Panc1 (cell line): ENCODE measurements around the gene TMEM132C. TPM values are rescaled to one million over a fixed set of nuclear protein-coding genes. Genes with fewer than 3 reads are reported as not detected.

ENCODE experiments used
- ATAC-seq: fragments of 200-7000 bp; cut with Tn5 transposase; 2 replicates; pipeline ENCODE4 v1.9.1; 2020; ENCODE audit warnings: mild to moderate bottlenecking, moderate library complexity
- BruUV-seq: library from RNA; stranded (reverse); fragments of 400-500 nt; replicated peaks from 2 replicates; lab custom pipeline; 2021; lab: Mats Ljungman, UMichigan
- CTCF ChIA-PET: fragments of 300-600 bp; sonication (Branson Sonifier 250); formaldehyde crosslinking; loops from one replicate; lab custom pipeline; 2022; ENCODE audit warnings: antibody characterized with exemption; lab: Charles Lee
- POLR2A ChIA-PET: fragments of 300-600 bp; sonication (Branson Sonifier 250); formaldehyde crosslinking; loops from one replicate; lab custom pipeline; 2022; ENCODE audit warnings: antibody characterized with exemption; lab: Charles Lee
- DNase-seq: peaks from one replicate; pipeline ENCODE4 v3.0.0-alpha.2; 2010; ENCODE audit warnings: low read depth, low spot score
- H3K27ac ChIP-seq: 2 replicates; pipeline ENCODE4 v1.5.1; 2011; ENCODE audit warnings: mild to moderate bottlenecking, low read length, inconsistent platforms
- H3K27me3 ChIP-seq: fragments of 200-500 bp; sonication (Bioruptor generic); 2 replicates; pipeline ENCODE4 v1.6.0; 2014; ENCODE audit warnings: low read length, inconsistent platforms; ENCODE audit not compliant: control insufficient read depth, insufficient read depth
- H3K36me3 ChIP-seq: fragments of 200-500 bp; sonication (Bioruptor generic); 2 replicates; pipeline ENCODE4 v1.5.1; 2014; ENCODE audit warnings: inconsistent platforms, mild to moderate bottlenecking, low read length, moderate library complexity; ENCODE audit not compliant: control insufficient read depth, insufficient read depth
- H3K4me1 ChIP-seq: 2 replicates; pipeline ENCODE4 v1.5.1; 2011; ENCODE audit warnings: inconsistent platforms, mild to moderate bottlenecking, low read length, moderate library complexity; ENCODE audit not compliant: control insufficient read depth, insufficient read depth
- H3K4me3 ChIP-seq, 2 experiments: 2 replicates each; pipeline ENCODE4 v1.5.1; 2011 to 2012; ENCODE audit warnings: low read depth in 2 of 2, low read length in 2 of 2, mild to moderate bottlenecking in 2 of 2, inconsistent platforms in 1 of 2, moderate library complexity in 1 of 2
- H3K9me3 ChIP-seq: fragments of 200-500 bp; sonication (Bioruptor generic); 2 replicates; pipeline ENCODE4 v1.5.1; 2014; ENCODE audit warnings: low read depth, mild to moderate bottlenecking, inconsistent platforms, low read length, moderate library complexity; ENCODE audit not compliant: control insufficient read depth, insufficient read depth
- POLR2AphosphoS5 ChIP-seq: IDR thresholded peaks from 2 replicates; pipeline ENCODE4 v1.6.1; 2012; ENCODE audit warnings: mild to moderate bottlenecking, low read depth, low read length, moderate library complexity
- REST ChIP-seq, 2 experiments: IDR thresholded peaks; 2 replicates each; pipeline ENCODE4 v1.6.1; 2011 to 2012; ENCODE audit warnings: low read depth in 2 of 2, control low read depth in 1 of 2, low read length in 1 of 2, mild to moderate bottlenecking in 1 of 2, moderate library complexity in 1 of 2; ENCODE audit not compliant: insufficient read depth in 1 of 2
- SIN3A ChIP-seq: IDR thresholded peaks from 2 replicates; pipeline ENCODE4 v1.6.1; 2012; ENCODE audit warnings: low read depth, mild to moderate bottlenecking, low read length, moderate library complexity, borderline replicate concordance; ENCODE audit not compliant: insufficient read depth
- TCF7L2 ChIP-seq: IDR thresholded peaks from 2 replicates; pipeline ENCODE4 v1.6.1; 2011; ENCODE audit warnings: mild to moderate bottlenecking, low read depth, low read length, inconsistent platforms
- in situ Hi-C: cut with HindIII; loops from 2 replicates; pipeline ENCODE4 v1.10.0; 2016; ENCODE audit warnings: low sequenced_read_pairs, low pct_unique_long_range_greater_than_20kb
- intact Hi-C: fragments of 100-400 bp; cut with micrococcal nuclease; formaldehyde crosslinking; loops from one replicate; pipeline ENCODE4 v1.10.0; 2022; ENCODE audit not compliant: unreplicated experiment
- total RNA-seq: library from RNA; stranded (reverse); gene quantifications from one replicate; pipeline ENCODE4 v1.2.1, GENCODE V29; 2021; ENCODE audit not compliant: unreplicated experiment
- TF ChIP-seq, protein P1 (sequence below): fragments of 450-650 bp; IDR thresholded peaks from 2 replicates; pipeline ENCODE4 v1.5.1; 2017; ENCODE audit warnings: mild to moderate bottlenecking

TMEM132C gene
- total RNA-seq, 1 experiment from 2014 or later: not detected

- no TSS peak for BruUV-seq
- DNase-seq: no peak
Measured at GRCh38 chr12:128518644-128519043, 251.7 kb downstream of the TMEM132C start.

GRCh38 chr12:128519426-128519825, 252.5 kb downstream of the TMEM132C start:
- Histone ChIP-seq H3K27me3 (no peaks in the 10 kb centered on the region; the same call in 1 of the 2 replicates), H3K4me1 (no peaks in the 10 kb centered on the region), H3K27ac (no peak overlapping the region), H3K4me3 (no peak overlapping the region), H3K9me3 (no peaks in the 10 kb centered on the region), H3K36me3 (no peaks in the 10 kb centered on the region)
- DNase-seq: no peak
- intact Hi-C loops (no loop called here), in situ Hi-C loops (no loop called here)
- no TSS peak for BruUV-seq
- no peak for ATAC-seq
- ChIA-PET POLR2A (no interaction called here), CTCF (no interaction called here)
- TF ChIP-seq POLR2AphosphoS5 (no peak), REST (IDR thresholded peaks at IDR 0.05; ENCODE audit: insufficient read depth in 1 of 2, low read depth in 2 of 2, low read length in 1 of 2) (no peak), TCF7L2 (no peak)

More at GRCh38 chr12:128518644-128519043, 251.7 kb downstream of the TMEM132C start:
- Histone ChIP-seq H3K27me3 (no peaks in the 10 kb centered on the region; the same call in 1 of the 2 replicates), H3K4me3 (no peak overlapping the region), H3K36me3 (no peaks in the 10 kb centered on the region), H3K9me3 (no peaks in the 10 kb centered on the region), H3K27ac (no peak overlapping the region), H3K4me1 (no peaks in the 10 kb centered on the region)
- ChIA-PET CTCF (no interaction called here), POLR2A (no interaction called here)
- ATAC-seq: no peak
- no peak for TF ChIP-seq SIN3A
- TF ChIP-seq POLR2AphosphoS5: no peak
- intact Hi-C loops: no loop called here
- in situ Hi-C loops: no loop called here

DNA sequence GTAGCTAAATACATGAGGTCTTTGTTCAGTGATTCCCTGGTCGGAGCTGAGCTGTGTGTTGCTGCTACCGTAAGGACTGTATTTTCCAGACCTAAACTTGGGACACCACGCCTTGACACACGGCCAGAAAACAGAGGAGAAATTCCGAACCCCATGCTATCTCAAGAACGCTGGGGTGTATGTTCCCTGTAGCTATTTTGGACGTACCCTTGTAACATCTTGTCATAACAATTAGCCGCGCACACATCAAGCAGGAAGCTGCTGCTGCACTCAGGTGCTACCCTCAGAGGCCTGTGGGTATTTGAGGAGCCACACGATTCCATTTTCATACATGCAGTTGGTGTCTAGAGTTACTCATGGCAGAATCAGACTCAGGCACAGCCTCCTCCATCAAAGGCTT, 255.0 kb downstream of the TMEM132C start:
- ATAC-seq (no peak), DNase-seq (no peak)
- no peak overlapping the region for H3K27ac ChIP-seq
- intact Hi-C loops: no loop called here
- H3K4me1 ChIP-seq: no peaks in the 10 kb centered on the region
- POLR2A ChIA-PET: no interaction called here
- in situ Hi-C loops: no loop called here
- H3K36me3 ChIP-seq: no peaks in the 10 kb centered on the region
- no peaks in the 10 kb centered on the region for H3K9me3 ChIP-seq
- no peaks in the 10 kb centered on the region for H3K27me3 ChIP-seq
- no TSS peak for BruUV-seq
- CTCF ChIA-PET: no interaction called here
- H3K4me3 ChIP-seq: no peak overlapping the region
- TF ChIP-seq POLR2AphosphoS5: no peak
- TF ChIP-seq, protein P1, sequence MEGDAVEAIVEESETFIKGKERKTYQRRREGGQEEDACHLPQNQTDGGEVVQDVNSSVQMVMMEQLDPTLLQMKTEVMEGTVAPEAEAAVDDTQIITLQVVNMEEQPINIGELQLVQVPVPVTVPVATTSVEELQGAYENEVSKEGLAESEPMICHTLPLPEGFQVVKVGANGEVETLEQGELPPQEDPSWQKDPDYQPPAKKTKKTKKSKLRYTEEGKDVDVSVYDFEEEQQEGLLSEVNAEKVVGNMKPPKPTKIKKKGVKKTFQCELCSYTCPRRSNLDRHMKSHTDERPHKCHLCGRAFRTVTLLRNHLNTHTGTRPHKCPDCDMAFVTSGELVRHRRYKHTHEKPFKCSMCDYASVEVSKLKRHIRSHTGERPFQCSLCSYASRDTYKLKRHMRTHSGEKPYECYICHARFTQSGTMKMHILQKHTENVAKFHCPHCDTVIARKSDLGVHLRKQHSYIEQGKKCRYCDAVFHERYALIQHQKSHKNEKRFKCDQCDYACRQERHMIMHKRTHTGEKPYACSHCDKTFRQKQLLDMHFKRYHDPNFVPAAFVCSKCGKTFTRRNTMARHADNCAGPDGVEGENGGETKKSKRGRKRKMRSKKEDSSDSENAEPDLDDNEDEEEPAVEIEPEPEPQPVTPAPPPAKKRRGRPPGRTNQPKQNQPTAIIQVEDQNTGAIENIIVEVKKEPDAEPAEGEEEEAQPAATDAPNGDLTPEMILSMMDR: no peak
- TF ChIP-seq REST (IDR thresholded peaks at IDR 0.05; ENCODE audit: insufficient read depth in 1 of 2, low read depth in 2 of 2, low read length in 1 of 2): no peak
- no peak for TF ChIP-seq SIN3A
- TF ChIP-seq TCF7L2: no peak
